ENCODE data around the gene PIK3CA.

PIK3CA gene

DNA sequence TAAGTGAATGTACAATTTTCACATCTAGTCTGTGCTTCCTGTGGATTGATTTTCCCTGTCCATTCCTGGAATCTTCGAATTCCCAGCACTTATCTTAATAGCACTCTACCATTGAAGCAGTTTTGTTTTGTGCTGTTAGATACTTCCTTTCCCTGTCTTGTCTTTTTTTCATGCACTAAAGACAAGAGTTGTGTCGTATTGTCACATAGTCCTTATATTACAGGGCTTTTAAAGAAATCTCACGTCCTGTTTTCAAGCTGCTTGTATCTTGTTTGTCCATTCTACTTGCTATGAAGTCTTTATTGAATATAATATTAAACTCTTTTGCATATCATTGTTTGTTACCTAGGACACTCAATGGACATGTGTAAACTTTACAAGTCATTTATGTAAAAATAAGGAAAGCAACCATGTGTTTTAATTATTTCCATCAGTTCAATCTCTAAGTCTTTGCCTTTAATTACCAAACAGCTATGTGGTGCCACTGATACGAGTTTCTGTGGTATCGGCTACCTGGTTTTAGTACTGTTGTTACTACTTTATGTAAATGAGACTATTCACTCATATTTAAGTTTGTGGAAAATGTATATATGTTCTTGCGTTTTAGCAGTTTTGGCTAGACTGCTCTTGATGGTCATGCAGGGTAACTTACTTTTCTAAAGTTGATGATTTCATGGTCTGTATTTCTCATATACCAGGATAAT is 10.3 kb downstream of the PIK3CA start:
- no peak for DNase-seq (ENCODE audit: low read depth)

DNA sequence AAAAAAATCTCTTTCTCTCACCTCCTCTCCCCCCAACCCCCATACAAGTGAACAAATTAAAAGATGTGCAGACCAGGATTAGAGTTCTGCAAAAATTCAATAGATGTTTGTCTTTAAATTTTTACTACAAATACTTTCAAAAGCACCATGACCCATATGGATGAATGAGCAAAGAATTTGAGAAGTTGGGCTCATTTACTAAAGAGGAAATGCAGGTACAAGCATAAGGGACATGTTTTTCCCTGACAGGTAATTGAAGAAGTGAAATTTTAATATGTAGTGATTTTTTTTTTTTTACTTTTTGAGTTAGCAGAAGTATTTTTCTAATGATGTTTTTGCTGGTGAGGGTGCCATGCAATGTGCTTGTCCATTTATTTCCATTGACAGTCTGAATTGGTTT is 15.3 kb downstream of the PIK3CA start:
- no peak for DNase-seq (ENCODE audit: low read depth)
- Histone ChIP-seq H3K9ac (ENCODE audit: low read length) (no peak overlapping the region), H3K4me1 (ENCODE audit: control insufficient read depth, insufficient read depth, low read length) (peaks cover 18% of the 10 kb centered on the region), H3K4me3 (ENCODE audit: low read length) (no peak overlapping the region), H3K27me3 (replicated peaks; ENCODE audit: control insufficient read depth, insufficient read depth, low read length) (no peaks in the 10 kb centered on the region), H3K36me3 (ENCODE audit: control insufficient read depth, insufficient read depth, low read length, severe bottlenecking) (no peaks in the 10 kb centered on the region), H3K9me3 (ENCODE audit: control insufficient read depth, low read length) (no peaks in the 10 kb centered on the region)

More for the DNA sequence above, 10.3 kb downstream of the PIK3CA start:
- H3K9ac ChIP-seq (ENCODE audit: low read length): no peak overlapping the region
- no peaks in the 10 kb centered on the region for H3K27me3 ChIP-seq (replicated peaks; ENCODE audit: control insufficient read depth, insufficient read depth, low read length)
- H3K4me1 ChIP-seq (ENCODE audit: control insufficient read depth, insufficient read depth, low read length): peaks cover 21% of the 10 kb centered on the region
- no peak overlapping the region for H3K4me3 ChIP-seq (ENCODE audit: low read length)
- H3K36me3 ChIP-seq (ENCODE audit: control insufficient read depth, insufficient read depth, low read length, severe bottlenecking): no peaks in the 10 kb centered on the region
- H3K9me3 ChIP-seq (ENCODE audit: control insufficient read depth, low read length): no peaks in the 10 kb centered on the region

DNA sequence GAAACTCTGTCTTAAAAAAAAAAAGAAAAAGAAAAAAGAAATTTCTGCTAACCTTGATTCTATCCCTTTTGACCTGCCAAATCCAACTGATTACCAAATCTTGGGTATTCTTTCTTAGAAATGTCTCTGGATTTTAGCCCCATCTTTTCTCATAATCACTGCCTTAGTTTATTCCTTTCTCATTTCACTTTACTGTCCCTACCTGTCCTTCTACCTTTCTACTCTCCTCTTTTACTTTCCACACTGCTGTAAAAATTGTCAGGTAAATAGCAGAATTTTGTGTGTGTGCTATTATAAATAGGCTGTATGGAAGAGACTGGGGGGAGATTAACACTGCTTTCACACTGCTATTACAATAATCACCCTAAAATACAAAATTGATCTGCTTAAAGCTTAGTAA is 16.7 kb downstream of the PIK3CA start:
- H3K4me3 ChIP-seq (ENCODE audit: low read length): no peak overlapping the region
- H3K4me1 ChIP-seq (ENCODE audit: control insufficient read depth, insufficient read depth, low read length): peaks cover 19% of the 10 kb centered on the region
- H3K36me3 ChIP-seq (ENCODE audit: control insufficient read depth, insufficient read depth, low read length, severe bottlenecking): no peaks in the 10 kb centered on the region
- H3K9ac ChIP-seq (ENCODE audit: low read length): no peak overlapping the region
- H3K27me3 ChIP-seq (replicated peaks; ENCODE audit: control insufficient read depth, insufficient read depth, low read length): no peaks in the 10 kb centered on the region
- DNase-seq (ENCODE audit: low read depth): no peak
- H3K9me3 ChIP-seq (ENCODE audit: control insufficient read depth, low read length): no peaks in the 10 kb centered on the region

DNA sequence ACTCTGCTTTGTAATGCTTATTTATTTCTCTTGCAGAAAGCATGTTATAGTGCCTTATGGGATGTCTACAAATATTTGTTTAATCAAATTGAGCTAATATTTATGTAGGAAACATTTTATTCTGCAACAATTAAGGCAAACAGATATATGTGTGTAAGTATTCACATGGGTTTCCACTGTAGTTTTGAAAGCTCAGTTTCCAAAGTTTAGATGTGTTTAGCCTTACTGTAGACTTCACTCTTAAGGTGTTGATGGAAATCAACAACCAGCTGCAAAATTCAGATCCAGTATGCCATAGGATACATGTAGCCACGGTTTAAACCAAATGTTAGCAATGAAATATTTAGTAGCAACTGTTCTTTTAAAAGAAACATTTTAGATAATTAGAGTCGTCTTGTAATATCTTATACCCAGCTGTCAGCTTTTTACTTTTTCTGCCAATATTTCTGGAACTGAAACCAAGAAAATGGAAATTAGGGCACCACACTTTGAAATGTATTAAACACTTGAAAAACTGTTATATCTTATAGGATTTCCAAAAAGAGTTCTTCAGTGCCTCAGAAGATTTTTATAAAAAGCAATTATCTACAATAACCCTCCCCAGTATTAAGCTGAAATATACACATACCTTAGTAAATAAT is 18.5 kb downstream of the PIK3CA start:
- Histone ChIP-seq H3K9ac (ENCODE audit: low read length) (no peak overlapping the region), H3K4me3 (ENCODE audit: low read length) (no peak overlapping the region), H3K9me3 (ENCODE audit: control insufficient read depth, low read length) (peaks cover 6% of the 10 kb centered on the region), H3K36me3 (ENCODE audit: control insufficient read depth, insufficient read depth, low read length, severe bottlenecking) (no peaks in the 10 kb centered on the region), H3K4me1 (ENCODE audit: control insufficient read depth, insufficient read depth, low read length) (peaks cover 21% of the 10 kb centered on the region), H3K27me3 (replicated peaks; ENCODE audit: control insufficient read depth, insufficient read depth, low read length) (no peaks in the 10 kb centered on the region)
- no peak for DNase-seq (ENCODE audit: low read depth)

DNA sequence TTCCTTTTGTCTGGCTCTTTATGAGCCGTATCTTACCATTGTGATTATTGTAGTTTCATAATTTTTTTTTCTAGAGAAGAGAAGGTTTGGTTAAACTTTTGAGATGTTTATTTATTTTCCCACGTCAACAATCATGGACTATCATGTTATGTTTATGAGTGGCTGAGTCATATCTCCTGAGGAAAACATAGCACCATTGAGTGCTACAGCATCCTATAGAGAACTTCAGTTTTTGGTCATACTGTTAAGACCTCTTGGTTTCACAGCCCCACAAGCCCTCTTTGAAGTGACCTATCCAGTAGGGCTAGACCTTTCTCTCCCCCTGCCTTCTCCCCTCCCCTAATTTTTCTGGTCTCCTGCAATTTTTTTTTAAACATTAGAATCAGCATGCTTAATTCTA is 20.8 kb downstream of the PIK3CA start:
- no peaks in the 10 kb centered on the region for H3K36me3 ChIP-seq (ENCODE audit: control insufficient read depth, insufficient read depth, low read length, severe bottlenecking)
- peaks cover 7% of the 10 kb centered on the region for H3K9me3 ChIP-seq (ENCODE audit: control insufficient read depth, low read length)
- H3K4me3 ChIP-seq (ENCODE audit: low read length): no peak overlapping the region
- DNase-seq (ENCODE audit: low read depth): no peak
- no peak overlapping the region for H3K9ac ChIP-seq (ENCODE audit: low read length)
- H3K4me1 ChIP-seq (ENCODE audit: control insufficient read depth, insufficient read depth, low read length): peaks cover 21% of the 10 kb centered on the region
- H3K27me3 ChIP-seq (replicated peaks; ENCODE audit: control insufficient read depth, insufficient read depth, low read length): no peaks in the 10 kb centered on the region

DNA sequence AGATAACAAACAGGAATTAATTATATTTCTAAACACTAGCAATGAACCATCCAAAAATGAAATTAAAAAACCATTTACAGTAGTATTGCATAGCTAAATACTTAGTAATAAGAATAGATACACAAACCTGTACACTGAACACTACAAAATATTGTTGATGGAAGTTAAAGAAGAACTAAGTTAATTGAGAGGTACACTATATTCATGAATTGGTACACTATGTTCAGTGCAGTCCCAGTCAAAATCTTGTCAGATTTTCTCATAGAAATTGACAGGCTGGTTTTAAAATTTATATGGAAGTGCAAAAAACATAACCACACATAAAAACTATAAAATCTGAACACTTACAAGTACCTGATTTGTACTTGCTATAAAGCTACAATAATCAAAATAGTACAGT is 24.4 kb downstream of the PIK3CA start:
- H3K36me3 ChIP-seq (ENCODE audit: control insufficient read depth, insufficient read depth, low read length, severe bottlenecking): no peaks in the 10 kb centered on the region
- H3K9ac ChIP-seq (ENCODE audit: low read length): no peak overlapping the region
- H3K4me1 ChIP-seq (ENCODE audit: control insufficient read depth, insufficient read depth, low read length): peaks cover 19% of the 10 kb centered on the region
- H3K27me3 ChIP-seq (replicated peaks; ENCODE audit: control insufficient read depth, insufficient read depth, low read length): no peaks in the 10 kb centered on the region
- DNase-seq (ENCODE audit: low read depth): no peak
- H3K9me3 ChIP-seq (ENCODE audit: control insufficient read depth, low read length): peaks cover 7% of the 10 kb centered on the region
- no peak overlapping the region for H3K4me3 ChIP-seq (ENCODE audit: low read length)

DNA sequence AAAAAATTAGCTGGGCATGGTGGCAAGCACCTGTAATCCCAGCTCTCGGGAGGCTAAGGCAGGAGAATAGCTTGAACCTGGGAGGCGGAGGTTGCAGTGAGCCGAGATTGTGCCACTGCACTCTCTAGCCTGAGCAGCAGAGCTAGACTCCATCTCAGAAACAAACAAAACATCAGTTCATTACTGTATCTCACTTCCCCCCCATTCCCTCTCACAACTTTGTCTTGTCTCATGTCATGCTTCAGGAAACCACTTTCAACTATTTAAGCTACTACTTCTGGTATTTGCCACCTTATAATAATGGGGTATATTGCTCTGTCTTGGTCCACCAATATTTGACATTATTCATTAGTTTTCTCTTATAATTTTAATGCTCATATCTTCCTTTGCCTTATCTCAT is 26.2 kb downstream of the PIK3CA start:
- Histone ChIP-seq H3K36me3 (ENCODE audit: control insufficient read depth, insufficient read depth, low read length, severe bottlenecking) (no peaks in the 10 kb centered on the region), H3K4me1 (ENCODE audit: control insufficient read depth, insufficient read depth, low read length) (peaks cover 20% of the 10 kb centered on the region), H3K27me3 (replicated peaks; ENCODE audit: control insufficient read depth, insufficient read depth, low read length) (no peaks in the 10 kb centered on the region), H3K9ac (ENCODE audit: low read length) (no peak overlapping the region), H3K9me3 (ENCODE audit: control insufficient read depth, low read length) (peaks cover 7% of the 10 kb centered on the region), H3K4me3 (ENCODE audit: low read length) (no peak overlapping the region)
- no peak for DNase-seq (ENCODE audit: low read depth)

DNA sequence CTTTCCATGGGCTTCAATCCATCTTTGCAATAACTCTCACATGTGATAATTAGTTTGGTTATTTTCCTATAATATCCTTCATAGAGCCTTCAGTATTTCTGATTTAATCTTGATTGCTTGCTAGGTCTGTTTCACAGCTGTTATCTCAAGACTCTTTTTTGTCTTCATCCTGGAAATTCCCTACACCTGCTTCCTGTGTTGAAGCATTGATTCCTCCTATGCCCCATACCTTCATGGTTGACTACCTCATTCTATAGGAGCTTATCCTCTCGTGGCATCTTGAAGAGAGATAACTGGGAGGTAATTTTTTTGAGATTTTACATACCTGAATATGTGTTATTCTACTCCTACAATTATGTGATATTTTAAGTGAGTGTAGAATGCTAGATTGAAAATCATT is 26.7 kb downstream of the PIK3CA start:
- H3K9me3 ChIP-seq (ENCODE audit: control insufficient read depth, low read length): peaks cover 7% of the 10 kb centered on the region
- H3K4me1 ChIP-seq (ENCODE audit: control insufficient read depth, insufficient read depth, low read length): peaks cover 24% of the 10 kb centered on the region
- H3K27me3 ChIP-seq (replicated peaks; ENCODE audit: control insufficient read depth, insufficient read depth, low read length): no peaks in the 10 kb centered on the region
- no peaks in the 10 kb centered on the region for H3K36me3 ChIP-seq (ENCODE audit: control insufficient read depth, insufficient read depth, low read length, severe bottlenecking)
- DNase-seq (ENCODE audit: low read depth): no peak
- H3K9ac ChIP-seq (ENCODE audit: low read length): no peak overlapping the region
- H3K4me3 ChIP-seq (ENCODE audit: low read length): peak overlapping the region; percentile 21

DNA sequence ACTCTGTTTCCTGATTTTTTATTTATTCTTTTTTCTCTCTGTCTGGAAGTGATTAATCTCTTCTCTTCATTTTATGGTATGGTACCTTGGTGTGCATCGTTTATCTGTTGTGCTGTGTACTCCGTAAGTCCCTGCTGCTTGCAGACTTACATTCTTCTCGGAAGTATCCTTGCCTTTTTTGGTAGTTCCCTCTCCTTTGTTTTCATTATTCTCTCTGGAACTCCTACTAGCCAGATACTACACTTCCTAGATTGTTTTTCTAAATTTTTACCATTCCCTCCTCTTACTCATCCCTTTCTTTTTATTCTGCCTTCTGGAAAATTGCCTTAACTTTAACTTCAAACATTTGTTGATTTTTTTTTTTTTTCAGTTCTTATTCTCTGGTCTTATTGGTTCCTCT is 27.2 kb downstream of the PIK3CA start:
- H3K4me3 ChIP-seq (ENCODE audit: low read length): peak overlapping the region; percentile 21
- peak; percentile 38 for DNase-seq (ENCODE audit: low read depth)

DNA sequence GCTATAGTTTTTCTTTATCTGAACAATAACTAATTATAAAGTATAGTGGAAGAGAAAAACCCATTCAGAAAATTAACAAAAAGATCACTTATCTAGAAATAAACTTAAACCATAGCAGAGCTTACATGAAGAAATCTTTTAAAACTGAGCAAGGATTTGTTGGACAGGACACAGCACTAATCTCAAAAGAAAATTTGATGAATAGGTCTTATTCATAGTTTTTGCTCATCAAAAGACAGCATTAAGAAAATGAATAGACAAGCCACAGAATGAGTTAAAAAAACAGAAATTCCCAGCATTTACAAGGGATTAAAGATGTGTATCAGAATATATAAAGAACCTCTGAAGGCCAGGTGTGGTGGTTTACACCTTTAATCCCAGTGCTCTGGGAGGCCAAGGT is 29.5 kb downstream of the PIK3CA start:
- H3K9me3 ChIP-seq (ENCODE audit: control insufficient read depth, low read length): no peaks in the 10 kb centered on the region
- no peak for DNase-seq (ENCODE audit: low read depth)
- no peaks in the 10 kb centered on the region for H3K27me3 ChIP-seq (replicated peaks; ENCODE audit: control insufficient read depth, insufficient read depth, low read length)
- no peaks in the 10 kb centered on the region for H3K36me3 ChIP-seq (ENCODE audit: control insufficient read depth, insufficient read depth, low read length, severe bottlenecking)
- H3K9ac ChIP-seq (ENCODE audit: low read length): no peak overlapping the region
- H3K4me3 ChIP-seq (ENCODE audit: low read length): no peak overlapping the region
- peaks cover 47% of the 10 kb centered on the region for H3K4me1 ChIP-seq (ENCODE audit: control insufficient read depth, insufficient read depth, low read length)

More for the DNA sequence above, 27.2 kb downstream of the PIK3CA start:
- Histone ChIP-seq H3K27me3 (replicated peaks; ENCODE audit: control insufficient read depth, insufficient read depth, low read length) (no peaks in the 10 kb centered on the region), H3K36me3 (ENCODE audit: control insufficient read depth, insufficient read depth, low read length, severe bottlenecking) (no peaks in the 10 kb centered on the region), H3K4me1 (ENCODE audit: control insufficient read depth, insufficient read depth, low read length) (peaks cover 24% of the 10 kb centered on the region), H3K9ac (ENCODE audit: low read length) (no peak overlapping the region), H3K9me3 (ENCODE audit: control insufficient read depth, low read length) (peaks cover 7% of the 10 kb centered on the region)

DNA sequence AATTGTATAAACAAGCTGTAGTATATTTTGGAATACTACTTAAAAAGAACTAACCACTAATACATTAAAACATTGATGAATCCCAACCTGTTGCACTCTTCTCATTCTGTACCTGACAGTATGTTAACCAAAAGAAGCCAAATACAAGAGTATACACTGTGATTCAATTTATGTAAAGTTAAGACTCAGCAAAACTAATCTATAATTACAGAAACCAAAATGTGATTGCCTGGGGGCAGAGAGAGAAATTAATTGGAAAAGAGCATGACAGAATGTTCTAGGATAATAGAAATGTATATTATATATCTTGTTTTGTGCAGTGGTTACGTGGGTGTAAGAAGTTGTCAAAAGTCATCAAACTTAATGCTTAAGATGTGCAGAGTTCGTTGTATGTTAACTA is 31.1 kb downstream of the PIK3CA start:
- H3K36me3 ChIP-seq (ENCODE audit: control insufficient read depth, insufficient read depth, low read length, severe bottlenecking): no peaks in the 10 kb centered on the region
- H3K9me3 ChIP-seq (ENCODE audit: control insufficient read depth, low read length): no peaks in the 10 kb centered on the region
- H3K27me3 ChIP-seq (replicated peaks; ENCODE audit: control insufficient read depth, insufficient read depth, low read length): no peaks in the 10 kb centered on the region
- peaks cover 63% of the 10 kb centered on the region for H3K4me1 ChIP-seq (ENCODE audit: control insufficient read depth, insufficient read depth, low read length)
- H3K4me3 ChIP-seq (ENCODE audit: low read length): no peak overlapping the region
- DNase-seq (ENCODE audit: low read depth): no peak
- no peak overlapping the region for H3K9ac ChIP-seq (ENCODE audit: low read length)
